ENCODE measurements around the gene SERPINH1. TPM values are rescaled to one million over a fixed set of nuclear protein-coding genes. Genes with fewer than 3 reads are reported as not detected.

The SERPINH1 gene
- total RNA-seq, 1 experiment from 2014 or later: 117 TPM

GRCh38 chr11:75548595-75549272 is 13.3 kb upstream of the SERPINH1 start:
- H3K4me2 ChIP-seq (ENCODE audit: low read length): no peak overlapping the region
- no peak overlapping the region for H3K9ac ChIP-seq (ENCODE audit: low read length)
- DNase-seq: no peak
- no peaks in the 10 kb centered on the region for H3K4me1 ChIP-seq (ENCODE audit: insufficient read depth, low read length)
- no peaks in the 10 kb centered on the region for H3K36me3 ChIP-seq (ENCODE audit: low read depth, low read length)
- no TSS peak for BruUV-seq (replicated peaks)
- H3K27ac ChIP-seq (ENCODE audit: low read length): no peak overlapping the region
- no peak for TF ChIP-seq EZH2phosphoT487 (IDR thresholded peaks at IDR 0.05; ENCODE audit: borderline replicate concordance, low read length)
- TF ChIP-seq CTCF (conservative IDR thresholded peaks at IDR 0.05; ENCODE audit: low read depth, low read length): no peak
- no peaks in the 10 kb centered on the region for H3K27me3 ChIP-seq (ENCODE audit: low read length)
- intact Hi-C loops (cut with micrococcal nuclease): loop anchor here (10.0 kb wide), 1 partner anchor 146 kb away; no protein-coding TSS in a partner anchor
- ChIA-PET CTCF (no interaction called here), POLR2A (ENCODE audit: unreplicated experiment) (no interaction called here)
- H3K79me2 ChIP-seq (ENCODE audit: low read length): no peaks in the 10 kb centered on the region
- ATAC-seq: no peak
- H2AFZ ChIP-seq (ENCODE audit: low read length): no peak overlapping the region
- no peaks in the 10 kb centered on the region for H3K9me2 ChIP-seq (replicated peaks; ENCODE audit: low read length)
- H3F3A ChIP-seq (ENCODE audit: low read length, unreplicated experiment): no peaks in the 10 kb centered on the region
- H4K20me1 ChIP-seq (ENCODE audit: low read length): no peaks in the 10 kb centered on the region
- no peak overlapping the region for H3K4me3 ChIP-seq (ENCODE audit: low read length)
- H3K9me3 ChIP-seq (ENCODE audit: low read length): no peaks in the 10 kb centered on the region

- Histone ChIP-seq H3K27ac (ENCODE audit: low read length) (no peak overlapping the region), H3K27me3 (ENCODE audit: low read length) (no peaks in the 10 kb centered on the region), H3K4me3 (ENCODE audit: low read length) (no peak overlapping the region), H3K4me1 (ENCODE audit: insufficient read depth, low read length) (no peaks in the 10 kb centered on the region), H3F3A (ENCODE audit: low read length, unreplicated experiment) (no peaks in the 10 kb centered on the region), H3K79me2 (ENCODE audit: low read length) (no peaks in the 10 kb centered on the region), H3K4me2 (ENCODE audit: low read length) (no peak overlapping the region), H3K36me3 (ENCODE audit: low read depth, low read length) (no peaks in the 10 kb centered on the region), H3K9me3 (ENCODE audit: low read length) (no peaks in the 10 kb centered on the region), H3K9me2 (replicated peaks; ENCODE audit: low read length) (no peaks in the 10 kb centered on the region), H3K9ac (ENCODE audit: low read length) (no peak overlapping the region), H2AFZ (ENCODE audit: low read length) (no peak overlapping the region), H4K20me1 (ENCODE audit: low read length) (no peaks in the 10 kb centered on the region)
- ChIA-PET POLR2A (ENCODE audit: unreplicated experiment) (no interaction called here), CTCF (no interaction called here)
- BruUV-seq (replicated peaks): no TSS peak
- intact Hi-C loops (cut with micrococcal nuclease): loop anchor here (10.0 kb wide), 1 partner anchor 145 kb away; no protein-coding TSS in a partner anchor
- DNase-seq (no peak), ATAC-seq (no peak)
- no peak for TF ChIP-seq EZH2 (IDR thresholded peaks at IDR 0.05; ENCODE audit: low read length, unreplicated experiment)
- no peak for TF ChIP-seq EZH2phosphoT487 (IDR thresholded peaks at IDR 0.05; ENCODE audit: borderline replicate concordance, low read length)
- TF ChIP-seq CTCF (conservative IDR thresholded peaks at IDR 0.05; ENCODE audit: low read depth, low read length): no peak
Observed at GRCh38 chr11:75549370-75549958, 12.6 kb upstream of the SERPINH1 start.

GRCh38 chr11:75553182-75553581 is 8.9 kb upstream of the SERPINH1 start:
- H2AFZ ChIP-seq (ENCODE audit: low read length): no peak overlapping the region
- no peak overlapping the region for H3K4me3 ChIP-seq (ENCODE audit: low read length)
- H3K9ac ChIP-seq (ENCODE audit: low read length): no peak overlapping the region
- no peaks in the 10 kb centered on the region for H3K9me2 ChIP-seq (replicated peaks; ENCODE audit: low read length)
- ATAC-seq: no peak
- DNase-seq: no peak
- no peaks in the 10 kb centered on the region for H3K79me2 ChIP-seq (ENCODE audit: low read length)
- H3K27ac ChIP-seq (ENCODE audit: low read length): no peak overlapping the region
- no peaks in the 10 kb centered on the region for H3K4me1 ChIP-seq (ENCODE audit: insufficient read depth, low read length)
- intact Hi-C loops (cut with micrococcal nuclease): no loop called here
- CTCF ChIA-PET: no interaction called here
- no peaks in the 10 kb centered on the region for H3K36me3 ChIP-seq (ENCODE audit: low read depth, low read length)
- TF ChIP-seq EZH2 (IDR thresholded peaks at IDR 0.05; ENCODE audit: low read length, unreplicated experiment): no peak
- TF ChIP-seq CTCF (conservative IDR thresholded peaks at IDR 0.05; ENCODE audit: low read depth, low read length): no peak
- TF ChIP-seq EZH2phosphoT487 (IDR thresholded peaks at IDR 0.05; ENCODE audit: borderline replicate concordance, low read length): no peak
- H3F3A ChIP-seq (ENCODE audit: low read length, unreplicated experiment): no peaks in the 10 kb centered on the region
- H4K20me1 ChIP-seq (ENCODE audit: low read length): no peaks in the 10 kb centered on the region
- no TSS peak for BruUV-seq (replicated peaks)
- POLR2A ChIA-PET (ENCODE audit: unreplicated experiment): no interaction called here
- H3K27me3 ChIP-seq (ENCODE audit: low read length): no peaks in the 10 kb centered on the region
- H3K9me3 ChIP-seq (ENCODE audit: low read length): no peaks in the 10 kb centered on the region
- H3K4me2 ChIP-seq (ENCODE audit: low read length): no peak overlapping the region
